Skin of body (tissue), 2 donors: ENCODE measurements around the gene C10orf71. TPM values are rescaled to one million over a fixed set of nuclear protein-coding genes. Genes with fewer than 3 reads are reported as not detected.
A peak's percentile ranks its signal among the peaks of the same experiment; 100 is the strongest.

Experiments
- DNase-seq: peaks from one replicate; lab custom pipeline; 2025; lab: John Stamatoyannopoulos, UW
- total RNA-seq: library from RNA; depleted of rRNA; stranded (reverse); fragments of >200 nt; gene quantifications from one replicate; pipeline ENCODE4 v1.2.3, GENCODE V29; 2014

C10orf71 gene
- total RNA-seq, 1 donor from 2014 or later, result 2.2 TPM

DNA sequence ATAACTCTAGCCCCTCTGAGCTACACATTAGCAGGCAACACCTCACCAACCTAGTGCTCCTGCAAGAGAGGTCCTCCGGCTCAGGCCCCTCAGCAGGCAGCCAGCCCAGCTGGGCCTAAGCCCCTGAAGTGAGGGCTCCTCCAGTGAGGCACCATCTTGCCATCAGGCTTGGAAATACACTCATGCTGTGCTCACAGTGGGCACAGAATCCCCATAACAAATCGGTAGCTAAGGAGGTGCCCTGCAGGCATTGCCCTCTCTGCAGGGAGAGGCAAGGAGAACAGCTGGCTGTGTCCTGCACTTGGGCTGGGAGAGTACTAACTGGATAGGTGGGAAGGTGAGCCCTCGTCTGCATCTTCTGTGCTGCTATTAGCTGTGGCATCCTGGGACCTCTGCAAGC lies 3.7 kb upstream of the C10orf71 start:
- DNase-seq, result no peak

DNA sequence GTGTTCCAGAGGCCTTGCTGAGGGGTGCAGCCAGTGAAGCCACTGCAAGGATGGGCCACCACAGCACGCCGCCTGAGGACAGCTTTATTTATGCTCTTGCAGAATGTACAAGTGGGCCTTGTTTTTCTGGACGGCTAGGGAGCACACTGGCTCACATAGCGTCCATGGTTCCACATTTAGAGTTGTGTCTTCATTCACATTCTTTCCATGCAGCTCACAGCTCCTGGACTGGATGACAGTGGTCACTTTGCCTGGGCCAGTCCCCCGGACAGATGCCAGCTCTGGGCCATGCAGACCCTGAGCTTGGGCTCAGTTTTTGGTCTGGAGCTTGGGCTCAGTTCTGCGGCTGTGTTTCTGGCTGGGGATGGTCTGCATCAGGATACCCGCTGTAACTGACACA lies 2.6 kb upstream of the C10orf71 start:
- DNase-seq, result no peak

DNA sequence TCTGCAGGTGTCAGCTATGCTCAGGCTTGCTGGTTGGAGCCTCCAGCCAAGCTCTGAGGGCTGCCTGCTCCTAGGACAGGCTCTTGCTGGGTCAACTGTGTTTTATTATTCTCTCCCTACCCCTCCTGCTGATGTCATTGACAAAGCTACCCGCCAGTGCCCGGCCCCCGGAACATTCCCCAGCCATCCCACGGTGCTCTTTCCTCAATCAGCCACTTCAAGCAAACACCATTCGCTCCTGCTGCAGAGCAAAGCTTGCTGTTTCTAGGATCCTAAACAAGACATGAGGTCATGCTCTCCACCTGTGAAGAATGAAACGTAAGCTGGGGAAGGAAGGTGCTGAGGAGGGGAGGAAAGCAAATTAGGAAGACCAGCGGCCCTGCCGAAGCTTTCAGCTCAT lies 2.1 kb upstream of the C10orf71 start:
- DNase-seq, result no peak

- no peak for DNase-seq
These were observed 926 bp upstream of the C10orf71 start for GRCh38 chr10:49297818-49298670.

DNA sequence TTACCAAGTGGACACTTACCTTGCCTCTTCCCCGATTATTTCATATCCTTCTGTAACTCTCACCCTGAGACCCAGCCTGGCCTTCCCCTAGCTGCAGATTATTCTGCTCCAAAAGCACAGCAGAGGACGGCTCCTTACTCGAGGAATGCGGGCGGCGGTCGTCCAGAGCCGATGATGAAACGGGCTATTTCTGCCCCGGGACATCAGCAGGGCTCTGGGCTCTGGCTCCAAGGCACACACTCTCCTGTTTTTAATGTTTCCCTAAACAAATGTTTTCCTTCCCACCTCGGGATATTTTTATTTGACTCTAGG lies 343 bp upstream of the C10orf71 start:
- DNase-seq, result no peak

- DNase-seq, result no peak
These were observed 808 bp downstream of the C10orf71 start for GRCh38 chr10:49299816-49300139.

GRCh38 chr10:49300140-49300974 lies 1.4 kb downstream of the C10orf71 start:
- DNase-seq, result peak; percentile 79

- no peak for DNase-seq
These were observed 2.3 kb downstream of the C10orf71 start for GRCh38 chr10:49301302-49301701.

DNA sequence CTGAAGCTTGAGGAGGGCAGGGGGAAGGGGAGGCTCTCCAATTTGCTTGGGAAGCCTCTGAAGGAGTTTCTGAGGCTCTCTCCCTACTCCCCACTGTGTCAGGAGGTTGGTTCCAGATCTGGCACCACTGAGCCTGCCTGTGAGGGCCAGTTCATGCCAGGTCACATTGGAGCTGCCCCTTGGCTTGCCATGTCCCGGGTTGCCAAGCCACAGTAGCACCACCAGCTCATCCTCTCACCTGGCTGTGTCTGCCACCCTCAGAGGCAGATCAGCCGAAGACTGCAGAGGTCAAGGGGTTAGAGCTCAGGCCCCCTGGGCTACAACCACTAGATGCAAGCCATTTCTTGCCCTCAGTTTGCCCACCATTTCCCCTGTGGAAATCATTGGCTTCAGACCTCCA lies 3.1 kb downstream of the C10orf71 start:
- DNase-seq, result no peak

- DNase-seq, result no peak
These were observed 4.7 kb downstream of the C10orf71 start for GRCh38 chr10:49303711-49304110.

DNA sequence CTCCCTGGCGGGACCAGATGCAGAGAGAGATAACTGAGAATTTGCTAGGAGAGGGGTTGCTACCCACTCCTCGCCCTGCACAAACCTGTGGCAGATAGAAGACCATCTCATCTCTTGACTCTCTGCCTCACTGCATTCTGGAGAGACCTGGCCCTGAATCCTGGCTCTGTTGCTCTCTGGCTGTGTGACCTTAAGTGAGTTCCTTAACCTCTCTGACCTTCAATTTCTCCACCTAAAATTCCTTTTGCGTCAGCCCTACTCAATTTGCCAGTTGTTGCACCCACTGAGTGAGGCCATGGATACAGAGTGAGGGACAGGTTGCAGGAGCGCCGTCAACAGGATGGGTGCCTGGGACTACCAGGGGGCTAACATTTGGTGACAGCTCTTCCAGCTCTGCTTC lies 5.2 kb downstream of the C10orf71 start:
- no peak for DNase-seq

DNA sequence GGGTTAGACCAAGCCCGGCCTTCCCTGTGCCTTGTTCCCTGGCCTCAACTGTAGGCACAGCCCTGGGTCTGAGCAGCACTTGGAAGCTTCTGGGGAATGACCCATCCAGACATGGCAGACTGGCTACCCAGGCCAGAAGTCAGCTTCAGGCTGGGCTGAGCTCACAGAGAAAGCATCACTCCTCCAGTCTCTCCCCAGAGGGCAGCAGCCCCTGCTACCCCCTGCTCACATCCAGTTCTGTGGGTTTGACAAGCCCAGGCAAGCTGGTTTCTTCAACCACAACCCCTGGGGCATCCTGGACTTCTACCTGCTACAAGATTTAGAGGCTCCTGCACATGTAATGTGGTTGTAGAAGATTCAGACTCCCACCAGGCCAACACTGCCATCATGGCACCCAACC lies 9.0 kb downstream of the C10orf71 start:
- DNase-seq, result no peak

- DNase-seq, result no peak
These were observed 9.9 kb downstream of the C10orf71 start for GRCh38 chr10:49308881-49309280.

DNA sequence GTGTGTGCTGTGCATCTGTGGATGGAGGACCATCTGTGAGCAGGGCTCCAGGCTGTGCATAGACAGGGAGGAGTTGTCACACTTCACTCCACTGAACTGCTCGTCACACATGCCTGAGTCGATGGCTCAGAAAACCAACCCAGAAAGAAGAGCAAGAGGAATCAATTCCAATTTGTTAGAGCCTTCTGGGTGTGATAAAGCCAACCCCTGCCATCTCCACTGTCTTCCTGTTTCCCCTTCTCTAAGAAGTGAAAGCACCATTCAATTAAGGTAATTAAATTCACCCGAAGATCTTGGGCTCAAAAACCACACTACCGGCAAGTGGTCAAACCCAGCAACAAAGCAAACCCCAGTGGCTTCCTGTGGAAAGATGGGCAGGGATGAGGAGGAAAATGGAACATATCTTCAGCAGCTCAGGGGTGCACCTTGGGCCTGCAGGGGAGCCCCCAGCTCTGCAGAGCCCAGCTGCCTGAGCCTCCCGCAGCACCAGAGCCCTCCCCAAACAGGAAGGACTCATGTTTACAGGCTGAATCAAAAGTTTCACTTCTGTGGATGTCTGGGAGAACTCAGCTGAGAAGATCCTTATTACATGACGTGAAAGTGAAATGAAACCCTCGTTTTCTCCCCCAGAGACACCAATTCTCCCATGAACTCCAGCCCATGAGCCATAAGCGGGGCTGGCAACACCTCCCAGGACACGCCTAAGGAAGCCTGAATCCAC lies 10.9 kb downstream of the C10orf71 start:
- no peak for DNase-seq

GRCh38 chr10:49310460-49310859 lies 11.5 kb downstream of the C10orf71 start:
- no peak for DNase-seq

DNA sequence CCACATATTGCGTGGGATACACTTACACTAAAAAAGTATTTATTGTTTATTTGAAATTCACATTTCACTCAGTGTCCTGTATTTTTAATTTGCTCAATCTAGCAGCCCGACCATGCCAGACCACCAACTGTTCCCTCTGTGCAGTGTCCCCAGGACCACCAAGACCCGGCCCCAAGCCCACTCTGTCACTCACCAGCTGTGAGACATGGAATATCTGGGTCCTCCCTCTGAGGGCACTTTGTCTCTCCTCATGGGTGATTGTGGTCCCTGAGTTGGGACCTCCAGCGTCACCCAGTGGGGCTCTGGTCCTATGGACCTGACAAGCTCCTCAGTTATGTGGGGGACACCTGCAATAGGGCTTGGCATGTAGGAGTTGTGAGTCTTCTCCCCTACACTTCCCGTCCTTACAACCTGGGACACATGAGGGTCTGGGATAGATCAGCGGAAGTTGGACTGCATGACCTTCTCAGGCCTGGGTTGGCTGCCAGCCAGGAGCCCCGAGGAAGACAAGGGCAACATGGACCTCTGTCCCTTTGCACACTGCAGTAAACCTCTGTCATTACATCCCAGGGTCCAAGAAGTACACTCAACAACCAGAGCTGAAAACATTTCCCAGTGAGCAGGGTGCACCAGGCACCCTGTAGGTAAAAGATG lies 12.1 kb downstream of the C10orf71 start:
- DNase-seq, result no peak

GRCh38 chr10:49311555-49312236 lies 12.7 kb downstream of the C10orf71 start:
- no peak for DNase-seq

- no peak for DNase-seq
These were observed 13.4 kb downstream of the C10orf71 start for GRCh38 chr10:49312246-49312869.

GRCh38 chr10:49313501-49314070 lies 14.6 kb downstream of the C10orf71 start:
- no peak for DNase-seq

DNA sequence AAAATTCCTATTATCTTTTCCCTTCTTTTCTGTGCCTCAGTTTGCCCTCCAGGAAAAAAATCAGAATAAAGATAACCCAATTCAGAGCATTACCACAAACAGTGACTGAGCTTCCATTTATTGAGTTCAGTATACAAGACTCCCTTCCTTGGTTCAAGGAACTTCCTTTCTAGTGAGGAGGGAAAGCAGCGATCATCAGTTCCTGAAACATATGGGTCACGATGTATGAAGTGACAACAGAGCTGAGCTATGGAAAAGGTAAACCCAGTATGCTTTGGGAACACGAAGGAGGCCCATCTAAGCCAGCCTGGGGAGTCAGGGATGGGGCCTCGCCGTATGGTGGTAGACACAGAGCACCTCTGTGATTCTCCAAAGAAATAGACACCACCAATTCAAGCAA lies 15.8 kb downstream of the C10orf71 start:
- no peak for DNase-seq
